Activated CD8-positive, alpha-beta memory T cell treated with anti-CD3 and anti-CD28 coated beads, Interleukin-2, amount 50 U/mL, for 1 hour (primary cell): Measurements from ENCODE around the gene SLC44A2.

Experiments used
- DNase-seq: peaks from one replicate; pipeline ENCODE4 v3.0.0-alpha.2; 2020; ENCODE audit errors: extremely low read depth

Gene SLC44A2

DNA sequence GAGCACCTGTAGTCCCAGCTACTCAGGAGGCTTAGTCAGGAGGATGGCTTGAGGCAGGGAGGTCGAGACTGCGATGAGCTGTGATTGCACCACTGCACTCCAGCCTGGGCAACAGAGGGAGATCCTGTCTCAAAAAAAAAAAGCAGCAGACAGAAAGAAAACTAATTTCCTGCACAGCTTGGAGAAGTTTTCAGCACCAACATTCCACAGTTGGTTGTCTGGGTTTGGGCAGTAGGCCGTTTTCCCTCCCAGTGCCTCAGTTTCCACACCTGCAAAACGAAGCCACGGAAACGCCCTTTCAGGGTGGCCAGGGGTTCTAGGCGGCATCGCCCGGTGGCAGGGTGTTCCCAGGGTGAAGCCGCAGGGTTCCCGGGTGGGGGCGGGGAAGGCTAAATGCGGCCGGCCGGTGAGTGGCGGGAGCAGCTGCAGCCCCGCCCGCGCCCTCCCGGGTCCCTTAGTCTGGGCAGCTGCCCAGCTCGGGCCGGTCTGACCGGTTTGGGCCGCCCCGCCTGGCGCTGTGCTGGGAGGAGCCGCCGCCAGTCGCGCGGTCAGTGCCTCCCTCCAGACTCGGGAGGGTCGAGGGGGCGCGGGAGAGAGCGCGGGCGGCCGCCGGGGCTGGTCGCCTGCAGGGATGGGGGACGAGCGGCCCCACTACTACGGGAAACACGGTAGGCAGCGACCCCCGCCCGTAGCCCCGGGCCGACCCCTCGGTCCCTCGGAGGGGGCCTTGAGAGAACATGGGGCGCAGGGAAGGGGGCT, at the start of gene SLC44A2:
SLC44A2 (plus strand) TSS at position 551 of the 759 bp plus-strand sequence; CDS start at position 632, 81 bp downstream.
- DNase-seq = no peak

DNA sequence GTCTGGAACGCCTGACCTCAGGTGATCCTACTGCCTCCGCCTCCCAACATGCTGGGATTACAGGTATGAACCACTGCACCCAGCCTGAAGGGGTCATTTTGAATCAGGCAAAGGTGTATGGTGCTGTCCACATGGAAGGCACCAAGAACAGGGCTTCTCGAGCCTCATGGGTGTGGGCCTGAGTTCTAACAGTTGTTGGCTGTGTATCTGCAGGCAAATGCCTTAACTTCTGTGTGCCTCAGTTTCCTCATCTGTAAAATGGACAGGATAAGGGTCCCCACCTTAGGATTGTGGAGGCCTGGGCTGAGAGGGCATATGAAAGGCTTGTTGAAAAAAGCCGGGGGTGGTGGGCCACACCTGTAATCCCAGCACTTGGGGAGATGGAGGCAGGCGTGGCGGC, 47.4 kb upstream of the SLC44A2 start:
- DNase-seq = no peak

- no peak for DNase-seq
Observed at GRCh38 chr19:10580979-10581631, 44.2 kb upstream of the SLC44A2 start.

GRCh38 chr19:10582091-10582490, 43.3 kb upstream of the SLC44A2 start:
- no peak for DNase-seq

DNA sequence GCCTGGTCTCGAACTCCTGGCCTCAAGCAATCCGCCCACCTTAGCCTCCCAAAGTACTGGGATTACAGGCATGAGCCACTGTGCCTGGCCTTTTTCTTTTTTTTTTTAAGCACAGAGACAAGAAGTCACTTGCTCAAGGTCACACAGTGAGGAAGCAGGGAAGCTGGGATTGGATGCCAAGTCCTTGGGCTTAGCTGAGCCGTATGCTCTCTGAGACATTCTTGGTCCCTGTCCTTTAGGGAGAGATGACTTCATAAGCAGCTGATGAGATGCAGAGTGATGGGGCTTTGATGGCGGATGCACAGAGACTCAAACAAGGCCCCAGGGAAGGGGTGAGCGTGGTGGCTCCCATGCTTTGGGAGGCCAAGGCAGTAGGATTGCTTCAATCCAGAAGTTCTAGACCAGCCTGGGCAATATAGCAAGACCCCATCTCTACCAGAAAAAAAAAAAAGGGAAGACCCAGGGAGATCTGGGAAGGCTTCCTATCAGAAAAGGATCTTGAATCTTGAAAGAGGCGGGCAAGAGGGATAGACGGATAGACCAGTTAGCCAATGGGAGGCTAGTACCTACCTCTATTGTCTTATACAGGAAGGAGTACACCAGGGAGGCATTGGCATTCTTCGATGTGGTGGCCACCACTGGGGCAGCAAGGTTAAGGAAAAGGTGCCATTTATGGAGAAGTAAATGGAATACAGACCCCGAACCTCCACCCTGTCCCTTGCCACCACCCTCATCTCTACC, 42.1 kb upstream of the SLC44A2 start:
- DNase-seq = no peak

- DNase-seq = no peak
Observed at GRCh38 chr19:10586396-10586795, 39.0 kb upstream of the SLC44A2 start.

DNA sequence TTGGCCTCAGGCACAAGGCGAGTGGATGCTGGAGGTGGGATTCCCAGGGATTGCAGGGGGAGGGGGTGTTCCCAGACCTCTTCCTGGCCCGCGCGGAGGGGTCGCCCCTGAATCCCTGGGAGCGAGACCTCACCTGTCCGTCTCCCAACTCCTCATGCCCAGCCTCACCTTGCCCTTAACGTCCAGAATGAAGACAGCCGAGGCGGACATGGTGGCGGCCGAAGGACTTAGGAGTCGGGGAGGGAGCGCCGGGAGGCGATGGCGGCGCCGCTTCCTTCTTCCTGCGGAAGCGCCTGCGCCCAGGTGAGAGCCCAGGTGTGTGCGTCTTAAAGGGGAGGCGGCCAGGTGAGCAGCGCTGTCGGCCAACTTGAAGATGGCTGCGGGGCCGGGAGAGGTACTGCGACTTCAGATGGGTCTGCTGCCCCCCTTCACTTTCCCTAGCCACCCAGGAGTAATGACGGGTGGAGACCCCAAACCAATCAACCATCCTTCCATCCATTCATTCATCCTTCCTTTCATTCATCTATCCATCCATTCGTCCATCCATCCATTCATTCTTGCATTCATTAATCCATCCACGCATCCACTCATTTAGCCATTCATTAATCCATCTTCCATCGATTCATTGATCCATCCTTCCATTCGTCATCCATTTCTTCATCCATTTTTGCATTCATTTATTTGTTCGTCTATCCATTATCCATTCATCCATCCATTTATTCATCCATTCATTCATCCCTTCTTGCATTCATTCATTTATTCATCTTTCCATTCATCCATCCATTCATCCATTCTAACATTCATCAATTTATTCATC, 38.1 kb upstream of the SLC44A2 start, which contains the start of gene AP1M2:
AP1M2 (minus strand) TSS at position 291 of the 817 bp plus-strand sequence; CDS start at position 210, 81 bp downstream.
- DNase-seq = no peak

GRCh38 chr19:10587839-10588150, 37.6 kb upstream of the SLC44A2 start:
- no peak for DNase-seq

- no peak for DNase-seq
Observed at GRCh38 chr19:10593148-10593547, 32.2 kb upstream of the SLC44A2 start.

- no peak for DNase-seq
Observed at GRCh38 chr19:10593820-10594637, 31.3 kb upstream of the SLC44A2 start.

DNA sequence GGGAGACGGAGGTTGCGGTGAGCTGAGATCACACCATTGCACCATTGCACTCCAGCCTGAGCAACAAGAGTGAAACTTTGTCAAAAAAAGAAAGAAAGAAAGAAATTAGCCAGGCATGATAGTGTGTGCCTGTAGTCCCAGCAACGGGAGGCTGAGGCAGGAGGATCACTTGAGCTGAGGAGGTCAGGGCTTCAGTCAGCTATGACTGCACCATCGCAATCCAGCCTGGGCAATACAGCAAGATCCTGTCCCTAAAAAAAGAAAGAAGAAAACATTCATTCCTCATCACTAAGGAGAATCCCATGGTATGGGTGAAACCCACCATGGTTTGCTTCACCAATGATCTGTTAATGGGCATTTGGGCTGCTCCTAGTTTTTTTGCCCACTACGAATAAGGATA, 25.2 kb upstream of the SLC44A2 start:
- no peak for DNase-seq

DNA sequence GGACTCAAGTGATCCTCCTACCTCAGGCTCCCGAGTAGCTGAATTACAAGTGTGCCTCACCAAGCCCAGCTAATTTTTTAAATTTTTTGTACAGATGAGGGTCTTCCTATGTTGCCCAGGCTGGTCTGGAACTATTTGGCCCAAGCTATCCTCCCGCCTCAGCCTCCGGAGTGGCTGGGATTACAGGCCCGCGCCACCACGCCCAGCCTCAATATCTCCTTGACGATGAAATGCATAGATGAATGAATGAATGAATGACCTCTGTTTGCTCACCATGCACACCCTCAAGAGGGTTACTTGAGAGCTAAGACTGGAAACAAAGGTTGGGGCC, 23.4 kb upstream of the SLC44A2 start:
- no peak for DNase-seq

DNA sequence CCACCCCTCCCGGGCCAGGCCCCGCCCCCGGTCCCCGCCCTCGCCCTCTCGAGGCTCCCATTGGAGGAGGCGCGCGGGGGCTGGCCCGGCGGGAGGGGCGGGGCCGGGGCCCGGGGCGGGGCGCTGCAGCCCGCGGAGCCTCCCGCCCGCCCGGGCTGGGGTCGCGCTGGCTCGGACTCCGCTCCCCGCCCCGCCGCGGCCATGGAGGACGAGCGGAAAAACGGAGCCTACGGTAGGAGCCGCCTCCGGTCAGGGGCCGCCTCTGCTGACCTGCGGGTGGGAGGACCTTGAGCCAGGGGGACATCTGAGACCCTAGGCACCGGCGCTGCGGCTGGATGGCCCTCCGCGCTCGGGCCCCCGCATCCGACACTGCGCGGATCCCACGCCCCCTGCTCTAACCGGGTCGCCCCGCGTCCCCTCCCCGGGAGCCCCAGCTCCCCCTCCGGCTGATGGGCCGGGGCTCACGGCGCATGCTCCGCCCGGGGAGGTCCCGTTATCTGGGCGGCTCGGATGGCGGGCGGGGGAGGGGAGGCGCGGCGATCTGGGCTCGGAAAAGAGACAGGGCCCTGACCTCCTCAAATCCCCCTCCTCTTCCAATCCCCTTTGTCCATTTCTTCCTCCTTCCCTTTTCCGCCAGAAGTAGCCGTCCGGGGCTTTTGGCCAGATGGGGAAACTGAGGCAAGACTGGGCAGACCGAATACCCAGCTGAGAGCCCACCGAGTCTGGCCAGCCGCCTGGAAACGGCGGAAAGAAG, 22.8 kb upstream of the SLC44A2 start:
- DNase-seq = peak; percentile 58

DNA sequence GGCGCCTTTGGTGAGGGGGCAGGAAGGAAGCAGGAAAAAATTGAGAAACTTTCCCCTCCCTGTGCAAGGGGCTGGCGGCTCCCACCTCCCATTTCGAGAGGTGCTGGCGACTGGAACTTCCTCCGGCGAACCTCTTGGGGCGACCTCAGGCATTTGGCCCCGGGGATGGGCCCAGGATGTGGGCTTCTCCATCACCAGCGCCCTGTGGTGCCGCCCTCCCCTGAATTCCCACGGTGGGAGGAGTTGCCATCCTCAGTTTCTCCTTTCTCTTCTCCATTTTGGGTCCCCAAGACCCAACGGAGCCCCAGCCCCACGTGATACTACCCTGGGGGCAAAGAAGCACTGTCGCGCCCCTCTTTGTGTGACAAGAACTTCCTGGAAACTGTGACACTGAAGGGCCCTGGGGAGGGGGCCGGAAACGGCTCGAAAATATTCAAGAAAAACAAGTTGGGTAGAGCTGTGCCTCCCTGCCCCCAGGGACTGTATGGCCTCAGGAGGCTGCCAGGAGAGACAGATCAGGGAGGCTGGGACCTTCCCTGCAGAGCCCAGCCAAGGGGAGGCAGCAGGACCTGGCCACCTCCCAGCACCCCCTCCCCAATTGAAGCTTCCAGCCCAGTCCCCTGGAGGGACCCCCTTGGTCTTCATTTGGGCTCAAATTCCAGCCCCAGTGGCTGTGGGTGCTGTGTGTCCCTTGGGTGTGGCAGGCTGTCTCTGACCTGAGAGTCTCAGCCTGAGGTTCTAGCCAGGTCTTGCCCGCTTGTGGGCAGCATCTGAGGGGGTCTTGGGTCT, 22.1 kb upstream of the SLC44A2 start:
- DNase-seq = peak; percentile 78

GRCh38 chr19:10603873-10604459, 21.4 kb upstream of the SLC44A2 start:
- DNase-seq = no peak

DNA sequence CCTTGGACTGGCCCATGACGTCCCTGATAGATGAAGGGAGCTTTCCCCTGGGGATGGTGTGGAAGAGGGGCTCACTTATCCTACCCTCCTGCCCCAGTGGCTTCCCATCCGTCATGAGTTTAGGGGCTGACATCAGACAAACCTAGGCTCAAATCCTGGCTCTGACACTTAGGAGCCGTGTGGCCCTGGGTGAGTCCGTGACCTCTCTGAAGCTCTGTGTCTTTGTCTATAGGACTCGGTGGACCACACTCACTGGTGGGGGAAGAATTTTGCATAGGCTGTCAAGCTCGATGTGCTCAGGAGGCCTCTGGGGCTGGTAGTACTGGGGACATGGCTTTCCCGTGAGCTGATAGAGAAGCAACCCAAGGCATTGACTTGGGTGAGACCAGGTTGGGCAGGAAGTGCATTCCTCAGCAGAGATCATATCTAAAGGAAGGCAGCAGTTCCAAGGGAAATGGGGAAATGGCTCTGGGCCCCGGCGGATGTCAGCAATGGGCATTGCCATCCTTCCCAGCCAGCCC, 20.8 kb upstream of the SLC44A2 start:
- DNase-seq = no peak

DNA sequence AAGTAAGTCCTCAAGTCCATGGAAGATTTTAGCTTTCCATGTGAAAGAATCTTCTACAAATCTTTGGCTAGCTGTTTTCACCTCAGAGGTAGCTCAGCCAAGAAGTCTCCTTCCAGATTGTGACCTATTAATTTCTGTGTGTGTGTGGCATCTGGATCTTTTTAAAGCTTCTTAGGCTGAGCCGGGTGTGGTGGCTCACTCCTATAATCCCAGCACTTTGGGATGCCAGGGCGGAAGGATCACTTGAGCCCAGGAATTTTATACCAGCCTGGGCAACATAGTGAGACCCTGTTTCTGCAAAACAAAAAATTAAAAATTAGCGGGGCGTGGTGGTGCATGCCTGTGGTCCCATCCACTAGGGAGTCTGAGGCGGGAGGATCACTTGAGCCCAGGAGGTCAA, 13.4 kb upstream of the SLC44A2 start:
- DNase-seq = no peak

DNA sequence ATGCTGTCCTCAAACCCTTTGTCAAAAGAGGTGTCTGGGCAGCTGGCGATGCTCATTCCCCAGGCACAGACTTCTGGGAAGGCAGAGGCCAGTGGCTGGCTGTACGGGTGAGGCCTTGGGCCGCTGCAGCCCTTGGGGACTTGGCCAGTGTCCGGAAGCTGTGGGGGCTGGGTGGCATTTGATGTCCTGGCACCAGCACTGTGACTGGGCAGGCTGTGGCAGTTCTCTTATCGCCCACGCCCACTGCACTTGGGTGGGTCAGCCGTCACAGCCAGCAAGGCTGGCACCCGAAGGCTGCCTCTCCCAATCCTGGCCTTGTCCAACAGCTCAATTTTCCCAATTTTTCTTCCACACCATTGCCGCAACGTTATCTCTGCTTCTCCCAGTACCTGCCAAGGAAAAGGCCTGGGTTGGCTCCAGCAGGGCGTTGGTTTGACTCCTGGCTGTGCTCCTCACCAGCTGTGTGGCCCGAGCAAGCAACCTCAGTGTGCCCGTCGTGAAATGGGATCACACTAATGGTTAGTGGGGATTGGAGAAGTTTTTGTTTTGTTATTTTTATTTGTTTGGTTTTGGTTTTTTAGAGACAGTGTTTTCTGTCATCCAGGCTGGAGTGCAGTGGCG, 12.7 kb upstream of the SLC44A2 start:
- DNase-seq = no peak
